ENCODE measurements around the gene PCDHGA1.

Gene PCDHGA1

DNA sequence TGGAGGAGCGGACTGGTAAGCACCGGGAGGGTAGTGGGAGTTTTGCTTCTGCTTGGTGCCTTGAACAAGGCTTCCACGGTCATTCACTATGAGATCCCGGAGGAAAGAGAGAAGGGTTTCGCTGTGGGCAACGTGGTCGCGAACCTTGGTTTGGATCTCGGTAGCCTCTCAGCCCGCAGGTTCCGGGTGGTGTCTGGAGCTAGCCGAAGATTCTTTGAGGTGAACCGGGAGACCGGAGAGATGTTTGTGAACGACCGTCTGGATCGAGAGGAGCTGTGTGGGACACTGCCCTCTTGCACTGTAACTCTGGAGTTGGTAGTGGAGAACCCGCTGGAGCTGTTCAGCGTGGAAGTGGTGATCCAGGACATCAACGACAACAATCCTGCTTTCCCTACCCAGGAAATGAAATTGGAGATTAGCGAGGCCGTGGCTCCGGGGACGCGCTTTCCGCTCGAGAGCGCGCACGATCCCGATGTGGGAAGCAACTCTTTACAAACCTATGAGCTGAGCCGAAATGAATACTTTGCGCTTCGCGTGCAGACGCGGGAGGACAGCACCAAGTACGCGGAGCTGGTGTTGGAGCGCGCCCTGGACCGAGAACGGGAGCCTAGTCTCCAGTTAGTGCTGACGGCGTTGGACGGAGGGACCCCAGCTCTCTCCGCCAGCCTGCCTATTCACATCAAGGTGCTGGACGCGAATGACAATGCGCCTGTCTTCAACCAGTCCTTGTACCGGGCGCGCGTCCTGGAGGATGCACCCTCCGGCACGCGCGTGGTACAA is 146.0 kb downstream of the PCDHGA1 start:
- DNase-seq: peak; percentile 34

DNA sequence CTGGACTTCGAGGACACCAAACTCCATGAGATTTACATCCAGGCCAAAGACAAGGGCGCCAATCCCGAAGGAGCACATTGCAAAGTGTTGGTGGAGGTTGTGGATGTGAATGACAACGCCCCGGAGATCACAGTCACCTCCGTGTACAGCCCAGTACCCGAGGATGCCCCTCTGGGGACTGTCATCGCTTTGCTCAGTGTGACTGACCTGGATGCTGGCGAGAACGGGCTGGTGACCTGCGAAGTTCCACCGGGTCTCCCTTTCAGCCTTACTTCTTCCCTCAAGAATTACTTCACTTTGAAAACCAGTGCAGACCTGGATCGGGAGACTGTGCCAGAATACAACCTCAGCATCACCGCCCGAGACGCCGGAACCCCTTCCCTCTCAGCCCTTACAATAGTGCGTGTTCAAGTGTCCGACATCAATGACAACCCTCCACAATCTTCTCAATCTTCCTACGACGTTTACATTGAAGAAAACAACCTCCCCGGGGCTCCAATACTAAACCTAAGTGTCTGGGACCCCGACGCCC is 146.8 kb downstream of the PCDHGA1 start:
- no peak for DNase-seq

DNA sequence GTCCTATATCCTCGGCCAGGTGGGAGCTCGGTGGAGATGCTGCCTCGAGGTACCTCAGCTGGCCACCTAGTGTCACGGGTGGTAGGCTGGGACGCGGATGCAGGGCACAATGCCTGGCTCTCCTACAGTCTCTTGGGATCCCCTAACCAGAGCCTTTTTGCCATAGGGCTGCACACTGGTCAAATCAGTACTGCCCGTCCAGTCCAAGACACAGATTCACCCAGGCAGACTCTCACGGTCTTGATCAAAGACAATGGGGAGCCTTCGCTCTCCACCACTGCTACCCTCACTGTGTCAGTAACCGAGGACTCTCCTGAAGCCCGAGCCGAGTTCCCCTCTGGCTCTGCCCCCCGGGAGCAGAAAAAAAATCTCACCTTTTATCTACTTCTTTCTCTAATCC is 147.5 kb downstream of the PCDHGA1 start:
- no peak for DNase-seq

DNA sequence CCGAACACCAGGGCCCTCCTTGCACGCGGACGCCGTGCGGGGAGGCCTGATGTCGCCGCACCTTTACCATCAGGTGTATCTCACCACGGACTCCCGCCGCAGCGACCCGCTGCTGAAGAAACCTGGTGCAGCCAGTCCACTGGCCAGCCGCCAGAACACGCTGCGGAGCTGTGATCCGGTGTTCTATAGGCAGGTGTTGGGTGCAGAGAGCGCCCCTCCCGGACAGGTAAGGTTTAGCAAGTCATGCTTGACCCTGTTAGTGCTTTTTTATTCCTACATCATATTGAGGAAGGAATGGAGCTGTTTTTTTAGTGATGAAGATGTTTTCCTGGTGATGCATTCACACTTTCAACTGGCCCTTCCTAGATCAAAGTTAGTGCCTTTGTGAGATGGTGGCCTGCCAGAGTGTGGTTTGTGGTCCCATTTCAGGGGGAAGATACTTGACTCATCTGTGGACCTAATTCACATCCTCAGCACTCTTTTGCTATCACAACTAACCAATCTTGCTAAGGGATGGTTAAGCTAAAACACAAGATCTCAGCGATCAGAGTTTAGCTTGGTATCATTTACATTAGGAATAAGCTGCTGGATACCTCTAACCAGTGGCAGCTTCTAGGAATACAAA is 148.1 kb downstream of the PCDHGA1 start:
- DNase-seq: no peak

DNA sequence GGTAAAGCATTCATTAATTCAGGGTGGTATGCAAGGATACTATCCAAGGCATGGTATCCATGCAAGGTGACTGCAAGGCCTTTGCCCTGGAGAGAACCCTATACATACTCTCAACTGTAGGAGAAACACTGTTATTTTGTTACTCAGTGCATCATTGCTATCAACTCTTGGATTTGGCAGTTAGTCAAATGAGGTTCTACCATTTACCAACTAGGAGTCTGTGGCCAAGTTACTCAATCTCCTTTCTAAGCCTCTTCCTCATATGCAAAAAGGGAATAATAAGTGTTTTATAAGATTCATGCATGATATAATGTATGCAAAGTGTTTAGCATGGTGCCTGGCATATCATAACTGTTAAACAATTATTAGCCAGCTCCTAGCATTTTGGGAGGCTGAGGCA is 149.5 kb downstream of the PCDHGA1 start:
- DNase-seq: peak; percentile 15

DNA sequence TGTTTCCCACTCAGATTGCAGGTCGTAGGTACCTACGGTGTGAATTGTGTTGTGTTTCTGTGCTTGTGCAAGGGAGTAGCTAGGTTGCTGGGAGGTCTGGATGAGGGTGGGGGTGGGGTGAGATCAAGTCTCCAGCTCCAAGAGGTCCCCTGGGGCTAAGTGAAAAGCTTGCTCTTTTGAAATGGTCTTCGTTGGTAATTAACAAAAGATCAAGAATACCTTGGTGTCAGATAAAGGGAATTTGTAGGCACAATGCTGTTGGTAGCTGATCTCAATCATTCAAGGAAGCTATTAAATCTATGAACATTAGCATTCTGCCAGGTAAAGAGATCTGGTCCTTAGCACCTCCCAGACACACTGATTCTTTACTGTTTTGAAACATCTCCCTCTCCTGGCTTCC is 153.6 kb downstream of the PCDHGA1 start:
- DNase-seq: no peak

DNA sequence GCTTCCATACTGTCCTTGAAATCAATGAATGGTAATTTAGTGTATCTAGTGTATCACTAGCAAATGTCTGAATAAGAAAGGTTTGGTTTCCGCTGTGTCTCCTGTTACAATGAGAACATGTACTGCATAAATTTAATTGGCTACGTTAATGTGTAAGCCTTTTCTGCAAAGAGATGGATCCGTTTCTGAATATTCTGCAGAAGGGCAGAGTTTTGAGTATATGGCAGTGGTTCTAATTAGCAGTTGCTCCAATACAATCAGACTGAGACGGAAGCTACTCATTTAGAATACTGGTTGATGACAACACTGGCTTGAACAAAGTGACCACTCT is 154.0 kb downstream of the PCDHGA1 start:
- DNase-seq: no peak

DNA sequence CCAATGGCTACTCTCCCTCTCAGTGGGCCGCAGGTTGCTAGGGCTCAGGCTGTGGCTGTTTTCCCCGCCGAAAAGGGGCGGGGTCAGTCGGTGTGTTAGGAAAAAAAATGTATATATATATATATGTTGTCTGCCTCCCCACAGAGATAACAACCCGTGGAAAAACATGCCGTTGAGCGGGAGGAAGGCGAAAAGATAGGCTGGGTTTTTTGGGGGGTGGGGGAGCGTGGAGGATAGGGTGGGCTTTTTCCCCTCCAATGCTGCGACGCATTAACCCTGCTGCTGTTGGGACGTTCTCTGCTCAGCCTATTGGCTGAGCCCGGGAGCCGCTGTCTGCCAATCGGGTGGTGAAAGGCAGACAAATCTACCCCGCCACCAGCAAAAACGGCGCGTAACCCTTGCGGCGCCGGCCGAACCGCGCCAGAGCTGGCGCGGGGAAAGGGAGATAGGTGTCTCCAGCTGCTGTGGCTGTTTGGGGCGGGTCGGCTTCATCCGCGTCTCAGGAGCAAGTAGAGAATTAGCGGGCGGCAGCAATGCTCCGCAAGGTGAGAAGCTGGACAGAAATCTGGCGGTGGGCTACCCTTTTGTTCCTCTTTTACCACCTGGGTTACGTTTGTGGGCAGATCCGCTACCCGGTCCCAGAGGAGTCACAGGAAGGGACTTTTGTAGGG is 154.5 kb downstream of the PCDHGA1 start, which contains the start of gene PCDHGC4:
TSS of gene PCDHGC4 (plus strand) at position 390 of the 671 bp plus-strand sequence. CDS start at position 534, 144 bp downstream.
- no peak for DNase-seq

DNA sequence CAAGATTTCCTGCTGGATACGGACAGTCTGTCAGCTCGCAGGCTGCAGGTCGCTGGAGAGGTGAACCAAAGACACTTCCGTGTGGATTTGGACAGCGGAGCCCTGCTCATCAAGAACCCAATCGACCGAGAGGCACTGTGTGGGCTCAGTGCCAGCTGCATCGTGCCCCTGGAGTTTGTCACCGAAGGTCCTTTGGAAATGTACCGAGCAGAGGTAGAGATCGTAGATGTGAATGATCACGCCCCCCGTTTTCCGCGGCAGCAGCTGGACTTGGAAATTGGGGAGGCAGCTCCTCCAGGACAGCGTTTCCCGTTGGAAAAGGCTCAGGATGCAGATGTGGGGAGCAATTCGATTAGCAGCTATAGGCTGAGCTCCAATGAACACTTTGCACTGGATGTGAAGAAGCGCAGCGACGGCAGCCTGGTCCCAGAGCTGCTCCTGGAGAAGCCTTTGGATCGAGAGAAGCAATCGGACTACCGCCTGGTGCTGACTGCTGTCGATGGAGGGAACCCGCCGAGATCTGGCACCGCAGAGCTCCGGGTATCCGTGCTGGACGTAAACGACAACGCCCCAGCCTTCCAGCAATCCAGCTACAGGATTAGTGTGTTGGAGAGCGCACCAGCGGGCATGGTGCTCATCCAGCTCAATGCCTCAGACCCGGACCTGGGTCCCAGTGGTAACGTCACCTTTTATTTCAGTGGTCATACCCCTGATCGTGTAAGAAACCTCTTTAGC is 155.2 kb downstream of the PCDHGA1 start:
- no peak for DNase-seq

DNA sequence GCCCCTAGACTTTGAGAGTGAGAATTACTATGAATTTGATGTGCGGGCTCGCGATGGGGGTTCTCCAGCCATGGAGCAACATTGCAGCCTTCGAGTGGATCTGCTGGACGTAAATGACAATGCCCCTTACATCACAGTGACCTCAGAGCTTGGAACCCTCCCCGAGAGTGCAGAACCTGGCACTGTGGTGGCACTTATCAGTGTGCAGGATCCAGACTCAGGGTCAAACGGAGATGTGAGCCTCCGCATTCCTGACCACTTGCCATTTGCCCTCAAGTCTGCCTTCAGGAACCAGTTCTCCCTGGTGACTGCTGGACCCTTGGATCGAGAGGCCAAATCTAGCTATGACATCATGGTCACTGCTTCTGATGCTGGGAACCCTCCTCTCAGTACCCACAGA is 155.8 kb downstream of the PCDHGA1 start:
- no peak for DNase-seq

DNA sequence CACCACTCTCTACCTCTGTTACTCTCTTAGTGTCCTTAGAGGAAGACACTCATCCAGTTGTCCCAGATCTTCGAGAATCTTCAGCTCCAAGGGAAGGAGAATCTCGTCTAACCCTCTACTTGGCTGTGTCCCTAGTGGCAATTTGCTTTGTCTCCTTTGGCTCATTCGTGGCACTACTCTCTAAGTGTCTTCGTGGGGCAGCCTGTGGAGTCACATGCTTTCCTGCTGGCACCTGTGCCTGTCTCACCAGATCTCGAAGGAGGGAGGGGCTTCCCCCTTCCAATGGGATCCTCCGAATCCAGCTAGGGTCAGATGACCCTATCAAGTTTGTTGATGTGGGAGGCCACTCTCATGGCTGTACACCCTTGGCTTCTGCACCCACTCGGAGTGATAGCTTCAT is 156.8 kb downstream of the PCDHGA1 start:
- DNase-seq: no peak

DNA sequence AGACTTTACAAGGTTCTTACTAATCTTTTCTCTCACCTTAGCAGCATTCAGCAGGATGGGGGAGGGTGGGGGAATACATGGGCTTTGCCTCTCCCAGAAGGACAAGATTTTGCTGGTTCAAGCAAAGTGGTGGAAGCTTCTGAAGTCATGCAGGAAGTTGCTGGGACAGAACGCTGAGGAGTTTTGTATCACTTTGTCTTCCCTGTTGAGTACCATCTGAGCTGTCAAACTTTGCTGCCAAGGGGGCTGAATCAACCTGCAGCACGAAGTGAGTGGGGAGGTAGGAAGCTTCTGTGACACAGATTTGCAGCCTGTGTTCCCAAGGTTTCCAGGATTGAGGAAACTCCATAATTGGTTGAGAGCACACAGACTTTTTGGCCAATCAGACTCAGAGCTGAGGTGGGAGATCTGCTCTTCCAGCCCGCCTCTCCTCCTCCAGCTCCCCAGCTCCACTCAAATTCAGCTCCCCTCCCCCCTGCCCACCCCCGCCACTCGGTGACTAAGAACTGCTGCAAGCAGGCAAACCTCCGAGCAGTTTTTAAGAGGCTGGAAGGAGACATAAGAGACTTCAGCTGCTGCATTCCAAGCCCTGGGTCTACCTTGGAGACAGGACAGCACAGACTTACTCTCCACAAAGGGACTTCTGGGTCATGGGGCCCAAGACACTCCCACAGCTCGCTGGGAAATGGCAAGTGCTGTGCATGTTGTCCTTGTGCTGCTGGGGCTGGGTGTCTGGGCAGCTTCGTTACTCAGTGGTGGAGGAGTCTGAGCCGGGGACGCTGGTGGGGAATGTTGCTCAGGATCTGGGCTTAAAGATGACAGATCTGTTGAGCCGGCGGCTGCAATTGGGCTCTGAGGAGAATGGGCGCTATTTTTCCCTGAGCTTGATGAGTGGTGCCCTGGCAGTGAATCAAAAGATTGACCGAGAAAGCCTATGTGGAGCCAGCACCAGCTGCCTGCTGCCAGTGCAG is 158.6 kb downstream of the PCDHGA1 start, which contains the start of gene PCDHGC5:
TSS of gene PCDHGC5 (plus strand) at position 491 of the 971 bp plus-strand sequence. CDS start at position 651, 160 bp downstream.
- DNase-seq: no peak

DNA sequence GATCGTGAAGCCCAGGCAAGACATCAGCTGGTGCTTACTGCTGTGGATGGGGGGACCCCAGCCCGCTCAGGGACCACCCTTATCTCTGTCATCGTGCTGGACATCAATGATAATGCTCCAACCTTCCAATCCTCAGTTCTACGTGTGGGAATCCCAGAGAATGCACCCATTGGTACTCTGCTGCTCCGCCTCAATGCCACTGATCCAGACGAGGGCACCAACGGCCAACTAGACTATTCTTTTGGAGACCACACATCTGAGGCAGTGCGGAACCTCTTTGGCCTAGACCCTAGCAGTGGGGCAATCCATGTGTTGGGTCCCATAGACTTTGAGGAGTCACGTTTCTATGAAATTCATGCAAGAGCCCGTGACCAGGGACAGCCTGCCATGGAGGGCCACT is 159.5 kb downstream of the PCDHGA1 start:
- DNase-seq: no peak

DNA sequence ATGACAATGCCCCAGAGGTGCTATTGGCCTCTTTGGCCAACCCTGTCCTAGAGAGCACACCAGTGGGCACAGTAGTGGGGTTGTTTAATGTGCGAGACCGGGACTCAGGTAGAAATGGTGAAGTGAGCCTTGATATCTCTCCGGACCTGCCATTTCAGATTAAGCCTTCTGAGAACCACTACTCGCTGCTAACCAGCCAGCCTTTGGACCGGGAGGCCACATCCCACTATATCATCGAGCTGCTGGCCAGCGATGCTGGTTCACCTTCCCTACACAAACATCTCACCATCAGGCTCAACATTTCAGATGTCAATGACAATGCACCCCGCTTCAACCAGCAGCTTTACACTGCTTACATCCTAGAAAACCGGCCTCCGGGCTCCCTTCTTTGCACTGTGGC is 160.0 kb downstream of the PCDHGA1 start:
- no peak for DNase-seq

DNA sequence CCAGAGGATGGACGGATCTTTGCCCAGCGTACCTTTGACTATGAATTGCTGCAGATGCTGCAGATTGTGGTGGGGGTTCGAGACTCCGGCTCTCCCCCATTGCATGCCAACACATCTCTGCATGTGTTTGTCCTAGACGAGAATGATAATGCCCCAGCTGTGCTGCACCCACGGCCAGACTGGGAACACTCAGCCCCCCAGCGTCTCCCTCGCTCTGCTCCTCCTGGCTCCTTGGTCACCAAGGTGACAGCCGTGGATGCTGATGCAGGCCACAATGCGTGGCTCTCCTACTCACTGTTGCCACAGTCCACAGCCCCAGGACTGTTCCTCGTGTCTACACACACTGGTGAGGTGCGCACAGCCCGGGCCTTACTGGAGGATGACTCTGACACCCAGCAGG is 160.5 kb downstream of the PCDHGA1 start:
- no peak for DNase-seq

DNA sequence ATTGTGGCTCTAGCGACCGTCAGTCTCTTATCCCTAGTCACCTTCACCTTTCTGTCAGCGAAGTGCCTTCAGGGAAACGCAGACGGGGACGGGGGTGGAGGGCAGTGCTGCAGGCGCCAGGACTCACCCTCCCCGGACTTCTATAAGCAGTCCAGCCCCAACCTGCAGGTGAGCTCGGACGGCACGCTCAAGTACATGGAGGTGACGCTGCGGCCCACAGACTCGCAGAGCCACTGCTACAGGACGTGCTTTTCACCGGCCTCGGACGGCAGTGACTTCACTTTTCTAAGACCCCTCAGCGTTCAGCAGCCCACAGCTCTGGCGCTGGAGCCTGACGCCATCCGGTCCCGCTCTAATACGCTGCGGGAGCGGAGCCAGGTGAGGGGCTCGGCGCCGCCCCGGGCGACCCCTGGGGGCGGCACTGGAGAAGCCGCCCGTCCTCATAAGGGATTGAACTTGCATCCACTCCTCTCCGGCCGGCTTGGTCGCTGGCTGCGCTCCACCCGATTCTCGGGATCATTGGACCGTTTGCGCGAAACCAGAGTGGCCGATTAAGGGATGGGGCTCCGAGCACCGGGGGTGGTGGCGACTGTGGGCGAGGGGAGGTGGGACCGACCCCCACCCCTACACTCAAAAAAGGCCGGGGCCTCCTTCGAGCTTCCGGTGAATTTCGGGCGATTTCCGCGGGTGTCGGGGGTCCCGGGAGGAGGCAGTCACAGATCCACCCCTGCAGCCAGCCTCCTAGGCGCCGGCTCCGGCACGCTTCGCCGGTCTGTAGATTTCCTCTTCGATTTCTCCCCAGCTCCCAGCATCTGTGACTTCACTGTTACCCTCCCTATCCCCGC is 161.2 kb downstream of the PCDHGA1 start:
- no peak for DNase-seq

DNA sequence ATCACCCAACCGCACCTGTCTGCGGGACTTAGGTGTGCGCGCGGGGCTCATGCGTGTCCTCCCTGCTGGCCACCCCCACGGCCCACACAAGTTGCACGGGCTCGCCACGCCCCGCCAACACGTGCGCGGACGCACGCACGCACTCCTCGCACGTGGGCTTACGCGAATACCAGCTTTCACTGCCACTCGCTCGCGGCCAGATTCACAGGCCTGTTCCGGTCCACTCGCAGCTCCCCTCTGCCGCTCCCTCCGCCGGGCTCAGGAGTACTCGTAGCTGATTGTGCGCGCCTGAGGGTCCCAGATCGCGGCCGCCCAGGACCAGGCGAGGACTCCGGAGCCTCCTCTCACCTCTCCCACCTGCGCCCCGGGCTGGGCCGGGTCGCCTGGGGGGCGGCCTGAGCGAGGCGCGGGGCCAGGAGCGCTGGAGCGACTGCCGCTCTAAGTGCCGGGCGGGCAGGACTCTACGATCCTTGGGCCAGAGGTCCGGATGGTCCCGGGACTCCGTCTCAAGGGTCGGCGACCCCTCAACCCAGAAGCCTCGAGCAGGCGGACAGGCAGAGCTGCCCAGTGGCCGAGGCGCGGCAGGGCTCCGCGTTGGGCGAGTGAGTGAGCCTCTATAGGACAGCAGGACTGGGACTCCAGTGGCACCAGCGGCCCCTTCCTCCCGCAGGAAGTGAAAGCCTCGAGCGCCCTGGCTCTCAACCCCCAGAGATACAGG is 162.0 kb downstream of the PCDHGA1 start:
- peak; percentile 42 for DNase-seq

DNA sequence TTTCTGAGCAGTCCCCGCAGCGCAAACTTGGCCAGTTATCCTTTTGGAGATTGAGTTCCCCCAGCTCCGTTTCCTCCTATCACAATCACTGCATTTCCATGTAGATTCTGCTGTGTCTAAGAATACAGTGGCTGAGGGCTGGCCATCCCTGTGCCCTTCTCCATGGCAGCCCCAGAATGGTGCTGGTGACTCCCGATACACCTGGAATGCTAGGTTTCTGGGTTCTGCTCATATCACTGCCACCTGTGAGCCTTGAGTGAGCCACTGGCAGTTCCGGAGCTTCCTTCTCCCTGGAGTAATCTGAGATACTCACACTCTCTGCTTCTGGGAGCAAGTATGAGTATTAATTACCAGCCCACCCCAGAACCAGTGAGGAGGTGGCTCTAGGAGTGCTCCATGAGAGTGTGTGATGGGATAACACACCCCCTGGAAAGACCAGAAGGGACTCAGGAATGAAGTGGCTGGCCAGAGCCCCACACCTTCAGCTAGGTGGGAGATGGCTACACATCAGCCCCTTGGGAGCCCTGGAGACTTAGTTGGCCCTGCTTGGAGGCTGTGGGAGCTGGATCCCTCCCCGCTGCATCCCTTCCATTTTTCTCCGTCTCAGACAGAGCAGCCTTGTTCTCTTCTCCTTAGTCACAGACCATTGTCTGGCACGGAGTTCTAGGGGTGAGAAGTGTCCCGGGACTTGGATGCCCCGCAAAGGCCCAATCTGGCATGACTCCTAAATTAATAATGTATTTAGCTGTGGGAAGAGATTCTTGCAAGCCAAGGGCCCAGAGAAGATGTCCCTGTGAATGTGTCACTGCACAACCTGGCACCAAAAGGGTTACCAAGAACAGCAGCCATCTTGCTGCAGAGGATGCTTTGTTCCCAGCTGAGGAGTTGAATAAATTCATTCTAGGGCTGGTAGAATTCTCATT is 163.4 kb downstream of the PCDHGA1 start:
- no peak for DNase-seq

Measured in suppressor macrophage treated with lipopolysaccharide for 4 hours (primary cell).